HUES48 (cell line): ENCODE results near the gene CTSA.
A peak's percentile ranks its signal among the peaks of the same experiment; 100 is the strongest.
"Not testable (repeated sequence)": the region's sequence is repeated elsewhere in the genome, so short reads cannot be mapped to it uniquely, and the experiment has no call there.

Experiments used
- H3K27ac ChIP-seq: one replicate; pipeline ENCODE4 v1.7.0; 2013; ENCODE audit warnings: low read depth, low read length, inconsistent platforms
- H3K27me3 ChIP-seq: 2 replicates; pipeline ENCODE4 v1.6.1; 2013; ENCODE audit warnings: mild to moderate bottlenecking, low read length; ENCODE audit not compliant: control insufficient read depth, insufficient read depth
- H3K36me3 ChIP-seq: 2 replicates; pipeline ENCODE4 v1.6.1; 2013; ENCODE audit warnings: low read length; ENCODE audit not compliant: control insufficient read depth, insufficient read depth
- H3K4me1 ChIP-seq: 2 replicates; pipeline ENCODE4 v1.6.1; 2013; ENCODE audit warnings: mild to moderate bottlenecking, low read length; ENCODE audit not compliant: control insufficient read depth, insufficient read depth
- H3K4me3 ChIP-seq: 2 replicates; pipeline ENCODE4 v1.5.1; 2013; ENCODE audit warnings: mild to moderate bottlenecking, low read depth, low read length
- H3K9ac ChIP-seq: 2 replicates; pipeline ENCODE4 v1.6.1; 2013; ENCODE audit warnings: mild to moderate bottlenecking, low read depth, low read length, moderate library complexity
- H3K9me3 ChIP-seq: 2 replicates; pipeline ENCODE4 v1.6.1; 2013; ENCODE audit warnings: low read length; ENCODE audit not compliant: control insufficient read depth, insufficient read depth

The CTSA gene

DNA sequence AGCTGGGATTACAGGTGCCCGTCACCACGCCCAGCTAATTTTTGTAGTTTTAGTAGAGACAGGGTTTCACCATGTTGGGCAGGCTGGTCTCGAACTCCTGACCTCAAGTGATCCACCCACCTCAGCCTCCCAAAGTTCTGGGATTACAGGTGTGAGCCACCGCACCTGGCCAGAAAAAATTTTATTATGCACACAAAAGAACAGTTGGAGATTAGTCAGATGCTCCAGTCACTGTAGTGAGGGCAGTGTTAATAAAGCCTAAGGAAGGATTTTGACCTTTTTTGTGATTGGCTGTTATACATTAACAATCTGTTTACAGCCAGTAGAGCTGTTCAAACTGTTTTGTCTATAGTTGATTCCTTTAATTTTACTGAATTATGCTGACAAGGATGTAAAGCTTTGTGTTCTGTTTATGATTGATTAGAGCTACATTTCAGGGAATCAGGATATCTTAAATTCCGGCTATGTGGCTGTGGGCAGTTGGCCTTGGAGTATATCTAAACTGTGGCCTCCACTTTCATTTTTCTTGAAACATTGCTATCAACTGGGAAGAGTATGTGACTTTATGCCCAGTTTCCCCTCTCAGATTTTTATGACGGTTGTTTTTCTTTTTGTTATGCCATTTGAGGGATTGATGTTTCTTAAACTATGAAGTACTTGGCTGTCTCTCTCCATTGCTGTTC lies 23.9 kb upstream of the CTSA start:
- no peak overlapping the region for H3K9ac ChIP-seq
- H3K36me3 ChIP-seq, result no peaks in the 10 kb centered on the region
- no peak overlapping the region for H3K27ac ChIP-seq
- no peaks in the 10 kb centered on the region for H3K4me1 ChIP-seq
- no peak overlapping the region for H3K4me3 ChIP-seq
- H3K27me3 ChIP-seq, result no peaks in the 10 kb centered on the region
- no peaks in the 10 kb centered on the region for H3K9me3 ChIP-seq

DNA sequence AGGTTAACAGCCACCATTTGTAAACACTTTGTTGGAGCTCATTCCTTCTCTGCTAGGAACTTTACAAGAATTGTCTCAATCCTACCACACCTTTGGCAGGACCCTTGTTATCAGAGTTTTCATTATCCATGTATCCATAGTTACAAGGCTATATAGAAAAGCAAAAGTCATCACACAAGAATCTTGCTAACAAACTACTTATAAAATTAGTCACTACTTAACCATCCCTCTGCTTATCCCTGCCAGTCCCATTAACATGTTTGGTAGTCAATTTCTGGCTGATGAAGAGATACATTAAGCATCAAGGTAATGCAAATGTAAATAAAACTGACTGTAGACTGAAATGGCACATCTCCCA lies 23.3 kb upstream of the CTSA start:
- Histone ChIP-seq H3K9me3 (no peaks in the 10 kb centered on the region), H3K4me3 (no peak overlapping the region), H3K4me1 (no peaks in the 10 kb centered on the region), H3K9ac (no peak overlapping the region), H3K27me3 (no peaks in the 10 kb centered on the region), H3K27ac (no peak overlapping the region), H3K36me3 (no peaks in the 10 kb centered on the region)

DNA sequence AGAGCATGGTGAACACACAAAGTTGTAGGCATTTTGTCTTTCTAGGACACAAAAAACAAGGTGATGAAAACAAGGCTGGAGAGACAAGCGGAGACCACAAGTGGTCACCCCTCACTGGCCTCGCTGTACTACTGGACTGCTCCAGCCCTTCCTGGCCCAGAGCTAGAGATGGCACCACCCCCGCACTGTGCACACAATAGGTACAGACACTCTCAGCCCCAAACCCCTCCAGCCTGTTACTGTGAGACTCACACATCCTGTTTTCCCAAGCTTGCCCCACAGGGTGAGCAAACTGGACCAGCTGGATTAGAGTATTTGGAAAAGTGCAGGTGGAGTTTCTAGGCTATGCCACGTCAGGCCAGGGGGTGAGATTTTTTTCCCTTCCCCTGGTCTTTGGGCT lies 18.5 kb upstream of the CTSA start:
- Histone ChIP-seq H3K9me3 (no peaks in the 10 kb centered on the region), H3K27ac (no peak overlapping the region), H3K27me3 (no peaks in the 10 kb centered on the region), H3K4me3 (no peak overlapping the region), H3K4me1 (no peaks in the 10 kb centered on the region), H3K36me3 (peaks cover 11% of the 10 kb centered on the region), H3K9ac (no peak overlapping the region)

DNA sequence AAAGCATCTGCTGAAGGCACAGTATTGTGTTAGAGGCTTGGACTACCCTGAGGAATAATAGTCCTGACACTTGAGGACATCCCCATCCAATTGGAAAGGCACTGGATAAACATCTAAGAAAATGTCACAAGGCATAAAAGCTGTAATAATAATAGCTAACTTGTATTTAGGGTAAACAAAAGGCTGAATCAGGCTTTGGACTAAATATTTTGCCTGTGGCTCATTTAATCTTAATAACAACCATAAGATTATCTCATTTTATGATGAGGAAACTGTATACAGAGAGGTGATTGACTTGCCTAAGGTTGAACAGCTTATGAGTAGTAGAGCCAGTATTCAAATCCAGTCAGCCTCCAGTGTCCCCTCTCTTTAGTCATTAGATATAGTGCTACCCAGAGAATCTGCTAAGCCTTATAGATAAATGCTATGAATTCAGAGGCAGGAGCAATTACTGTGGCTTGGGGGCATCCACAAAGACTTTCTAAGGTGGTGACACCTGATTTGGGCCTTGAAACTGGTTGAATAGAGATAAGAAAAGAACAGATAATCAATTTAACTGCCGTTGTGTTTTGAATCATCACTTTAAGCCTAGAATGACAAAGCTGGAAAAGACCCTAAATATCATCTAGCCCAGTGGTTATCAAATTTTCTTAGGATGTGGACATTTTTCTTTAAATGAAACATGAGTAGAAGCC lies 17.6 kb upstream of the CTSA start:
- Histone ChIP-seq H3K4me3 (no peak overlapping the region), H3K27me3 (no peaks in the 10 kb centered on the region), H3K9me3 (no peaks in the 10 kb centered on the region), H3K4me1 (no peaks in the 10 kb centered on the region), H3K36me3 (peaks cover 19% of the 10 kb centered on the region), H3K9ac (no peak overlapping the region), H3K27ac (no peak overlapping the region)

DNA sequence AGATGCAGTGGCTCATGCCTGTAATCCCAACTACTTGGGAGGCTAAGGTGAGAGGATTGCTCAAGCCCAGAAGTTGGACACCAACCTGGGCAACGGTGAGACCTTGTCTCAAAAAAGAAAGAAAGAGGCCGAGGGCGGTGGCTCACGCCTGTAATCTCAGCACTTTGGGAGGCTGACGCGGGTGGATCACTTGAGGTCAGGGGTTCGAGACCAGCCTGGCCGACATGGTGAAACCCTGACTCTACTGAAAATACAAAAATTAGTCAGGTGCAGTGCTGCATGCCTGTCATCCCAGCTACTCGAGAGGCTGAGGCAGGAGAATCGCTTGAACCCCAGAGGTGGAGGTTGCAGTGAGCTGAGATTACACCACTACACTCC lies 17.0 kb upstream of the CTSA start:
- H3K9ac ChIP-seq, H3K27ac ChIP-seq, H3K4me3 ChIP-seq, H3K9me3 ChIP-seq, H3K27me3 ChIP-seq, H3K4me1 ChIP-seq: not testable (repeated sequence)
- H3K36me3 ChIP-seq, result peaks cover 19% of the 10 kb centered on the region

DNA sequence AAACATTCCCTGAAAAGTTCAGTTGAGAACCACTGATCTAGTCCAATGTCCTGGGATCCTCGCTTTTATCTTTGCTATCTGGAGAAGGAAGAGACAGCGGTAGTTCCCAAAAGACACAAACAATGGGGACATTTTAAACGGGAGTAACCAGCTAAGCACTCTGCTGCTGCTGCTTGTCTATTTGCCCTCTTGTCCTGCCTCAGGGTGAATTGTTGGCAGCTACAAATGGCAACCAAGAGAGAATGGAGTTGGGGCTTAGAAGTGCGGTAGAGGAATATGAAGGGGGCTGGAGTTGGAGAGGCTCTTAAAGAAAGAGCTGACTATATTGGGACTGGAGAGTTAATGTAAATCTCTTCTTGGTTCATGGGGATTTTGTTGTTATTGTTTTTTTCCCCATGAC lies 16.6 kb upstream of the CTSA start:
- Histone ChIP-seq H3K9ac (no peak overlapping the region), H3K36me3 (peaks cover 19% of the 10 kb centered on the region), H3K4me3 (no peak overlapping the region), H3K9me3 (no peaks in the 10 kb centered on the region), H3K27ac (no peak overlapping the region), H3K4me1 (no peaks in the 10 kb centered on the region), H3K27me3 (no peaks in the 10 kb centered on the region)

DNA sequence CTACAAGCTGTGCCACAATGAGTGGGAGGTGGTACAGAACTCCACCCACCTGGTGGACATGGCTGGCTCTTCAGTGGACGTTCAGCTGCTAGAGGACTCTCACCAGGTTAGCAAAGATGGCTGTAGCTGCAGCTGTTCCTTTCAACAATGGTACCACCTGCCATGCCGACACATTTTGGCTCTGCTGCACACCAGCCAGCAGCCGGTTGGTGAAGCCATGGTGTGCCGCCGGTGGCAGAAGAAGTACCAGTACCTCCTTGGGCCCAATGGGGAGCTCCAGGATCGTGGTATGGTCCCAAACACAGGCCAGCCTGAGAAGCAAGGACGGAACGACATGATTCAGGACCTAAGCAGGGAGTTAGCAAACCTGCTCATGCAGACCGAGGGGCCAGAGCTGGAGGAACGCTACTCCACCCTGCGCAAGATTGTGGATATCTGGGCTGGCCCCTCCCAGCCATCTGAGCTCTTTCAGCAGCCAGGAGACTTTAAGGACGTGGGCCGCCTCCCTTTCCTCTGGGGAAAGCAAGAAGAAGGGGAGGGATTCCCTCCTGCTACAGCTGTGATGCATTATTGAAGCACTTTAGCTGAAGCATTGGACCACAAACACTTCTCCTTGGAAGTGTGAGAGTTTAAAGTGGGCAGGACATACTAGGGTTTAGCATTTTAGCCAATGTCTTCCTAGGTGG lies 12.9 kb upstream of the CTSA start:
- Histone ChIP-seq H3K4me1 (no peaks in the 10 kb centered on the region), H3K4me3 (no peak overlapping the region), H3K9ac (no peak overlapping the region), H3K27ac (no peak overlapping the region), H3K36me3 (peaks cover 30% of the 10 kb centered on the region), H3K27me3 (no peaks in the 10 kb centered on the region), H3K9me3 (no peaks in the 10 kb centered on the region)

DNA sequence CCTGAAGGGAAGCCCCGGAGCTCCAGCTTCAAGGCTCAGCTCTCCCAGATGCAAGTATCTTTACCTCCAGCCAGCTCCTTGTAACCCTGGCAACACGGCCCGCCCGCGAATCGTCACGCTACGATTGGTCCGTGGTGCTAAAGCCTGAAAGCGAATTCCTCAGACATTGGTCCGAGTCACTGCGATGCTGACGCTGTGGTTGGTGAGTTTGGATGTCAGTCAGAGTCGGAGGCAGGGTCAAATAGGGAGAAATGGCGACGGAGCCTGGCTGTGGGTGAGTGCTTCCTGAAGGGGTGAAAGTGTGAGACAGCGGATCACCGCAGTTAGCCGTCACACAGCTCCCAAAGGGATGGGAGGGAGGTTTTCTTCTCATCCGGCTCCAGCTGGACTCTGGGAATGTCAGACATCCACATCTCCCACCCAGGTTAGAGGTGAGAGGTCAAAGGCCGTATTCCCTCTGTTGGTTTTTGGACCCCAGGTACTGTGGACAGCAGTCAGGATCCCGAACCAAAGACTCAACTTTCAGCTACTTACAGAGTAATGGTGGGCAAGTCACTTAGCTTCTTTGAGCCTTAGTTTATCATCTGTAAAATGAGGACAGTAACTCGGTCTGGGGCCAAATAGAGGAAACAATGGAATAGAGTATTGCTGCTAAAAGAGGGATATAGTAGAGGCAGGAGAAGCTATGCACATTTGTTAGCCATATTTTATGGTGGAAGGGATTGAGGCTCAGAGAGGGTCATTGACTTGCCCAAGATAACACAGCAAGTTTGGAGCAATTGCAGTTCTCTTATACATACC lies 9.9 kb upstream of the CTSA start, which contains the start of gene ZSWIM1:
Gene ZSWIM1 (plus strand): TSS at position 240 of the 801 bp plus-strand sequence. CDS start 1,366 bp downstream, outside the sequence.
- Histone ChIP-seq H3K4me3 (peak within 1 kb of the TSS; percentile 88), H3K27ac (peak within 1 kb of the TSS; percentile 85), H3K36me3 (peaks cover 44% of the 10 kb centered on the region), H3K9ac (peak within 1 kb of the TSS; percentile 66), H3K9me3 (no peaks in the 10 kb centered on the region), H3K27me3 (no peaks in the 10 kb centered on the region), H3K4me1 (no peaks in the 10 kb centered on the region)

DNA sequence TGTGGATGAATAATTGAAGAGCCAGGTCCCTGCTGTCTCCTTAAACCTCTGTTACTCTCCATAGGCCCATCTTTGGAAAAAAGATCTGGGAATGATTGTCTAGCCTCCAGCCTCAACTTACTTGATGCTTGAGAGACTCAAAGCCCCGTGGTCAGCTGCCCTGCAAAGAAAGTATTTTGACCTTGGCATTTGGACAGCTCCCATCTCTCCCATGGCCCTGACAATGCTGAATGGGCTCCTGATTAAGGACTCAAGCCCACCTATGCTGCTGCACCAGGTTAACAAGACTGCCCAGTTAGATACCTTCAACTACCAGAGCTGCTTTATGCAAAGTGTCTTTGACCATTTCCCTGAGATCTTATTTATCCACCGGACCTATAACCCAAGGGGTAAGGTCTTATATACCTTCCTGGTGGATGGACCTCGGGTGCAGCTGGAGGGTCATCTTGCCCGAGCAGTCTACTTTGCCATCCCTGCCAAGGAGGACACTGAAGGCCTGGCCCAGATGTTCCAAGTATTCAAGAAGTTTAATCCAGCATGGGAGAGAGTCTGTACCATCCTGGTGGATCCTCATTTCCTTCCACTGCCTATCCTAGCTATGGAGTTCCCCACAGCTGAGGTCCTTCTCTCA lies 8.6 kb upstream of the CTSA start:
- no peak overlapping the region for H3K4me3 ChIP-seq
- no peak overlapping the region for H3K9ac ChIP-seq
- H3K9me3 ChIP-seq, result no peaks in the 10 kb centered on the region
- H3K36me3 ChIP-seq, result peaks cover 37% of the 10 kb centered on the region
- no peaks in the 10 kb centered on the region for H3K4me1 ChIP-seq
- H3K27ac ChIP-seq, result no peak overlapping the region
- H3K27me3 ChIP-seq, result no peaks in the 10 kb centered on the region

DNA sequence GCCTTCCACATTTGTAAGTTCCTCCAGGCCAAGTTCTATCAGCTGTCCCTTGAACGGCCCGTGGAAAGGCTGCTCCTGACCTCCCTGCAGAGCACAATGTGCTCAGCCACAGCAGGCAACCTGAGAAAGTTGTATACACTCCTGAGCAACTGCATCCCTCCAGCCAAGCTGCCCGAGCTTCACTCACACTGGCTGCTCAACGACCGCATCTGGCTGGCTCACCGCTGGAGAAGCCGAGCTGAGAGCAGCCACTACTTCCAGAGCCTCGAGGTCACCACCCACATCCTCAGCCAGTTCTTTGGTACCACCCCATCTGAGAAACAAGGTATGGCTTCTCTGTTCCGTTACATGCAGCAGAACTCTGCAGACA lies 8.1 kb upstream of the CTSA start:
- Histone ChIP-seq H3K4me3 (no peak overlapping the region), H3K27ac (no peak overlapping the region), H3K27me3 (no peaks in the 10 kb centered on the region), H3K9ac (no peak overlapping the region), H3K4me1 (no peaks in the 10 kb centered on the region), H3K9me3 (no peaks in the 10 kb centered on the region), H3K36me3 (peaks cover 35% of the 10 kb centered on the region)
